GM23338 (cell line): ENCODE data around the gene SFMBT2.

Experiments used
- ZNF114 ChIP-seq: fragments of 250-450 bp; sonication (Bioruptor Pico); IDR thresholded peaks from 2 replicates; pipeline ENCODE4 v1.5.0; 2020; ENCODE audit warnings: mild to moderate bottlenecking, moderate library complexity
- TF ChIP-seq, protein P1 (sequence below): IDR thresholded peaks from one replicate; pipeline ENCODE4 v1.6.1; 2018; ENCODE audit warnings: antibody characterized with exemption; ENCODE audit not compliant: unreplicated experiment
- TF ChIP-seq, protein P2 (sequence below), 2 experiments: fragments of 200-600 bp in 1 of 2; sonication (generic) in 1 of 2; conservative IDR thresholded peaks; 2 replicates each; pipeline versions ENCODE4 v1.5.1 to v1.6.1; 2016 to 2017; ENCODE audit warnings: antibody characterized with exemption in 2 of 2, low read depth in 2 of 2, mild to moderate bottlenecking in 2 of 2, moderate library complexity in 1 of 2

GRCh38 chr10:7279303-7279702, 131.5 kb downstream of the SFMBT2 start:
- TF ChIP-seq, protein P1, sequence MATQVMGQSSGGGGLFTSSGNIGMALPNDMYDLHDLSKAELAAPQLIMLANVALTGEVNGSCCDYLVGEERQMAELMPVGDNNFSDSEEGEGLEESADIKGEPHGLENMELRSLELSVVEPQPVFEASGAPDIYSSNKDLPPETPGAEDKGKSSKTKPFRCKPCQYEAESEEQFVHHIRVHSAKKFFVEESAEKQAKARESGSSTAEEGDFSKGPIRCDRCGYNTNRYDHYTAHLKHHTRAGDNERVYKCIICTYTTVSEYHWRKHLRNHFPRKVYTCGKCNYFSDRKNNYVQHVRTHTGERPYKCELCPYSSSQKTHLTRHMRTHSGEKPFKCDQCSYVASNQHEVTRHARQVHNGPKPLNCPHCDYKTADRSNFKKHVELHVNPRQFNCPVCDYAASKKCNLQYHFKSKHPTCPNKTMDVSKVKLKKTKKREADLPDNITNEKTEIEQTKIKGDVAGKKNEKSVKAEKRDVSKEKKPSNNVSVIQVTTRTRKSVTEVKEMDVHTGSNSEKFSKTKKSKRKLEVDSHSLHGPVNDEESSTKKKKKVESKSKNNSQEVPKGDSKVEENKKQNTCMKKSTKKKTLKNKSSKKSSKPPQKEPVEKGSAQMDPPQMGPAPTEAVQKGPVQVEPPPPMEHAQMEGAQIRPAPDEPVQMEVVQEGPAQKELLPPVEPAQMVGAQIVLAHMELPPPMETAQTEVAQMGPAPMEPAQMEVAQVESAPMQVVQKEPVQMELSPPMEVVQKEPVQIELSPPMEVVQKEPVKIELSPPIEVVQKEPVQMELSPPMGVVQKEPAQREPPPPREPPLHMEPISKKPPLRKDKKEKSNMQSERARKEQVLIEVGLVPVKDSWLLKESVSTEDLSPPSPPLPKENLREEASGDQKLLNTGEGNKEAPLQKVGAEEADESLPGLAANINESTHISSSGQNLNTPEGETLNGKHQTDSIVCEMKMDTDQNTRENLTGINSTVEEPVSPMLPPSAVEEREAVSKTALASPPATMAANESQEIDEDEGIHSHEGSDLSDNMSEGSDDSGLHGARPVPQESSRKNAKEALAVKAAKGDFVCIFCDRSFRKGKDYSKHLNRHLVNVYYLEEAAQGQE, result no peak
- TF ChIP-seq, protein P2, sequence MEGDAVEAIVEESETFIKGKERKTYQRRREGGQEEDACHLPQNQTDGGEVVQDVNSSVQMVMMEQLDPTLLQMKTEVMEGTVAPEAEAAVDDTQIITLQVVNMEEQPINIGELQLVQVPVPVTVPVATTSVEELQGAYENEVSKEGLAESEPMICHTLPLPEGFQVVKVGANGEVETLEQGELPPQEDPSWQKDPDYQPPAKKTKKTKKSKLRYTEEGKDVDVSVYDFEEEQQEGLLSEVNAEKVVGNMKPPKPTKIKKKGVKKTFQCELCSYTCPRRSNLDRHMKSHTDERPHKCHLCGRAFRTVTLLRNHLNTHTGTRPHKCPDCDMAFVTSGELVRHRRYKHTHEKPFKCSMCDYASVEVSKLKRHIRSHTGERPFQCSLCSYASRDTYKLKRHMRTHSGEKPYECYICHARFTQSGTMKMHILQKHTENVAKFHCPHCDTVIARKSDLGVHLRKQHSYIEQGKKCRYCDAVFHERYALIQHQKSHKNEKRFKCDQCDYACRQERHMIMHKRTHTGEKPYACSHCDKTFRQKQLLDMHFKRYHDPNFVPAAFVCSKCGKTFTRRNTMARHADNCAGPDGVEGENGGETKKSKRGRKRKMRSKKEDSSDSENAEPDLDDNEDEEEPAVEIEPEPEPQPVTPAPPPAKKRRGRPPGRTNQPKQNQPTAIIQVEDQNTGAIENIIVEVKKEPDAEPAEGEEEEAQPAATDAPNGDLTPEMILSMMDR (conservative IDR thresholded peaks at IDR 0.05; ENCODE audit: low read depth in 2 of 2), result no peak
- no peak for TF ChIP-seq ZNF114 (CRISPR knock-in tag)
